KOPT-K1 (cell line): ENCODE results near the gene SH3GL3.

Experiments
- H3K27ac ChIP-seq: fragments of 200-600 bp; sonication (generic); 2 replicates; pipeline ENCODE4 v1.5.1; 2016; ENCODE audit warnings: antibody characterized with exemption, mild to moderate bottlenecking, low read depth, low read length; ENCODE audit not compliant: poor library complexity, severe bottlenecking
- H3K36me3 ChIP-seq: fragments of 200-600 bp; sonication (generic); 2 replicates; pipeline ENCODE4 v1.5.1; 2017; ENCODE audit warnings: antibody characterized with exemption, mild to moderate bottlenecking, low read length, moderate library complexity; ENCODE audit not compliant: insufficient read depth
- H3K9me3 ChIP-seq: fragments of 200-600 bp; sonication (generic); 2 replicates; pipeline ENCODE4 v1.5.1; 2017; ENCODE audit warnings: antibody characterized with exemption, low read length, mild to moderate bottlenecking; ENCODE audit not compliant: insufficient read depth, poor library complexity, severe bottlenecking

Gene SH3GL3

DNA sequence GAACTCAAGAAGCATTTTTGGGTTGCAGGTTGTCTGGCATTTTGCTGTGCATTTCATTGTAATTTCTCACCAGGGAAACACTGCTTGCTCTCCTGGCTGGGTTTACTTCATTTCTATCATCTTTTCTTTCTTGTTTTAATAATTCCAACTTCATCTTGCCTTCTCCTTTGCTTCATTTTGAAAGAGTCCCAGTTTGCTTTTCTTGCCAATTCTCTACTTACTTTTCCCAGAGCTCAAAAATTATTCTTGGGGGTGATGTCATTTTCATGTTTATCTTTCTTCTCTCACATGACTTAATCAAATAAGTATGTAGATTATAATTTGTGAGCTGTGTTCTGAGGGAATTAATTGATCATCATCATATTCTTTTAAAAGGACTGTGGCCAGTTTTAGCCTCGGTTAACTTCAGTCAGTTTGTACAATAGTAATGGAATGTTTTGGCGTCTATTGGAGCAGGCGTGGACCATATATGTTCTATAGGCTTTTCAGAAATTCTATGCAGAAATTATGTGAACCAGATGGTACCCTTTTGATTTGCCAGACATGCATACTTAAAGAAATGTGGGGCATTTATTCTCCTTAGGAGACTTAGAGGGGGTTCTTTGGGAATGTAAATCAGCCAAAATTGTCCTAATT, 30.1 kb downstream of the SH3GL3 start:
- no peaks in the 10 kb centered on the region for H3K36me3 ChIP-seq

GRCh38 chr15:83477808-83478537, 30.8 kb downstream of the SH3GL3 start:
- H3K9me3 ChIP-seq, result no peaks in the 10 kb centered on the region
- H3K36me3 ChIP-seq, result no peaks in the 10 kb centered on the region
- H3K27ac ChIP-seq, result no peak overlapping the region

More for the DNA sequence above, 30.1 kb downstream of the SH3GL3 start:
- no peak overlapping the region for H3K27ac ChIP-seq
- no peaks in the 10 kb centered on the region for H3K9me3 ChIP-seq

DNA sequence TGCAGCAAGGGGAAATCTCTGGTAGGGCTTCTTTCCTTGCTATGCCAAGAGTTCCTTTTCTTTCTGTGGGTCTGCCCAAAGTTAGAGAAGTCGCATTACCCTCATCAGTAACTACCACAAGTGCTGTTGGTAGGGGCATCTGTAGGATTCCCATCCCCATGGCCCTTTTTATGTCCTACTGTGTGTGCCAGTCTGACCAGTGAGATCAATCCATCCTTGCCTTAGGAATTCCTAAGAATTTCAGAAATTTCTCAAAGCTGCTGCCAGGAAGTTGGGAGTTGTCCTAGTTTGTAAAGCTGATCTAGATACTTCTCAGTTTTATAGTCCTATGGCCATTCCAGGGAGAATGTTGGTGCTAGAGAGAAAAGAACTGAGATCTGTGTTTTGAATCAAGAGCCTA, 36.5 kb downstream of the SH3GL3 start:
- Histone ChIP-seq H3K27ac (no peak overlapping the region), H3K36me3 (no peaks in the 10 kb centered on the region), H3K9me3 (no peaks in the 10 kb centered on the region)

GRCh38 chr15:83484636-83485035, 37.5 kb downstream of the SH3GL3 start:
- no peaks in the 10 kb centered on the region for H3K9me3 ChIP-seq

GRCh38 chr15:83486363-83486762, 39.2 kb downstream of the SH3GL3 start:
- Histone ChIP-seq H3K27ac (no peak overlapping the region), H3K9me3 (no peaks in the 10 kb centered on the region), H3K36me3 (no peaks in the 10 kb centered on the region)

More at GRCh38 chr15:83484636-83485035, 37.5 kb downstream of the SH3GL3 start:
- H3K36me3 ChIP-seq, result no peaks in the 10 kb centered on the region
- H3K27ac ChIP-seq, result no peak overlapping the region

DNA sequence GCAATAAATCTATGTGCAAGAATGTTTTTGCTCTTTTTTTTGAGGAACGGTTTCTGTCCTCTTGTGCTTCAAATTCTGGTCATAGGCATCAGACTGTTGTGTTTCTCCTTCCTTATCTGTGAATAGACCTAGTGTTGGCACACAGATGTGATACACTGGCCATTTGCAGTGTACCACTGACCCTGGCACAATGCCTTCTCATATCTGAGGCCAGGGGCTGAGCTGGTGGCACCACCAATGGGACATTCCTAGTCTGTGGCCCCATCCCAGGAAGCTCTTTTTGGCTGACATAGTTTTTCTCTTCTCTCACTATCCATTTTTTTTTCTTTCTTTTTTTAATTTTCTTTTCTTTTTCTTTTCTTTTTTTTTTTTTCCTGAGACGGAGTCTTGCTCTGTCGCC, 40.4 kb downstream of the SH3GL3 start:
- Histone ChIP-seq H3K36me3 (no peaks in the 10 kb centered on the region), H3K9me3 (no peaks in the 10 kb centered on the region), H3K27ac (no peak overlapping the region)

DNA sequence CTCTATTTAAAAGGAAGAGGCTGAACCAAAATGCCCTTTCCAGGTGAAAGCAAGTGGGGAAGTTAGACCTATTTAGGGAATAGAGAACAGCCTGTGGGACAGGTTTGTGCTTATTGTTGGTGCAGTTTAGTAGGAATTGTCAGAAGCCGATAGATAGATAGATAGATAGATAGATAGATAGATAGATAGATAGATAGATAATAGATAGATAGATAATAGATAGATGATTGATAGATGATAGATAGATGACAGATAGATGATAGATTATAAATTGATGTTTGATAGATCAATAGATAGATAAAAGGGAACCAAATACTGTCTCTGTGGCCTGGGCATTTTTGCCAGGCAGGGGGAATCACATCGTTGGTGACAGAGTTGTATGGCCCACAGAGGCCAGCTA, 42.5 kb downstream of the SH3GL3 start:
- Histone ChIP-seq H3K27ac (no peak overlapping the region), H3K36me3 (no peaks in the 10 kb centered on the region), H3K9me3 (no peaks in the 10 kb centered on the region)

DNA sequence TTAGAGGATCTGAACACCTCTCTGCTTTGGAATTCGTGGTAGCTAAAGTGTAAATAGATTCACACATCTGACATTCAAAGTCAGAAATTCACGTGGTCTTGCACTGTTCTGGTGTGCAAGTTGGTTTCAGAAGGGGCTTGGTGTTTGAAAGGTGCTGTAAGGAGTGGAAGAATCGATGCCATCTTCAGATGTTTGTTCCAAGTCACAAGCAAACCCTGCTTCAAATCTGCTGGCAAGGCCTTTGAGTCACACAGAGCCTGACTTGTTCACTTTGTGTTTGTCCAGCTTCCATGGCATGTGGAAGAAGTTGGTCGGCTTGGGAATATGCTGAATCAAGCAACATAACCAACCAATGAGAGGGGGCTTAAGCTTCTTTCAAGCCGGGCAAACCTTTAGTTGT, 44.3 kb downstream of the SH3GL3 start:
- H3K9me3 ChIP-seq, result no peaks in the 10 kb centered on the region
- no peaks in the 10 kb centered on the region for H3K36me3 ChIP-seq
- no peak overlapping the region for H3K27ac ChIP-seq

GRCh38 chr15:83496766-83497165, 49.6 kb downstream of the SH3GL3 start:
- Histone ChIP-seq H3K27ac (no peak overlapping the region), H3K9me3 (peaks cover 8% of the 10 kb centered on the region), H3K36me3 (no peaks in the 10 kb centered on the region)

GRCh38 chr15:83498374-83498773, 51.2 kb downstream of the SH3GL3 start:
- Histone ChIP-seq H3K27ac (no peak overlapping the region), H3K36me3 (no peaks in the 10 kb centered on the region), H3K9me3 (peaks cover 8% of the 10 kb centered on the region)

DNA sequence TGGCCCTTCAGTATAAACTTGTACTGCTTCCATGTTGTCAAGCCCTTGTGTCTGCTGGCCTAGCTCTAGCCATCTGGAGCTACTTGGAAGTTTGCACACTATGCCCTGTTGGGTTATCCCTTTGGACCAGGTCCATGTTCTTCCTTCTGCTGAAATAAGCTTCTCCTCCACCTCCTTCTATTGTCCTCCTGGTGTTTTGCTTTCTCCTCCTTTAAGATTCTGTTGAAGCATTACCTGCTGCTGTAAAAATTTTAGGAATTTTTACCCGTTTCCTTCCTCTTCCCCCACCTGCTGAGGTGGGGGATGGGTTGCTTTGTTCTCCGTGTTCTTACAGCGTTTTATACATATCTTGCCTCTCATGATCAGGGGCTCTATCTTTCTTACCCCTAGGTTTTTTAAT, 51.7 kb downstream of the SH3GL3 start:
- Histone ChIP-seq H3K36me3 (no peaks in the 10 kb centered on the region), H3K9me3 (peaks cover 8% of the 10 kb centered on the region), H3K27ac (no peak overlapping the region)

- Histone ChIP-seq H3K27ac (no peak overlapping the region), H3K9me3 (peaks cover 8% of the 10 kb centered on the region), H3K36me3 (no peaks in the 10 kb centered on the region)
Measured at GRCh38 chr15:83499476-83499875, 52.3 kb downstream of the SH3GL3 start.

DNA sequence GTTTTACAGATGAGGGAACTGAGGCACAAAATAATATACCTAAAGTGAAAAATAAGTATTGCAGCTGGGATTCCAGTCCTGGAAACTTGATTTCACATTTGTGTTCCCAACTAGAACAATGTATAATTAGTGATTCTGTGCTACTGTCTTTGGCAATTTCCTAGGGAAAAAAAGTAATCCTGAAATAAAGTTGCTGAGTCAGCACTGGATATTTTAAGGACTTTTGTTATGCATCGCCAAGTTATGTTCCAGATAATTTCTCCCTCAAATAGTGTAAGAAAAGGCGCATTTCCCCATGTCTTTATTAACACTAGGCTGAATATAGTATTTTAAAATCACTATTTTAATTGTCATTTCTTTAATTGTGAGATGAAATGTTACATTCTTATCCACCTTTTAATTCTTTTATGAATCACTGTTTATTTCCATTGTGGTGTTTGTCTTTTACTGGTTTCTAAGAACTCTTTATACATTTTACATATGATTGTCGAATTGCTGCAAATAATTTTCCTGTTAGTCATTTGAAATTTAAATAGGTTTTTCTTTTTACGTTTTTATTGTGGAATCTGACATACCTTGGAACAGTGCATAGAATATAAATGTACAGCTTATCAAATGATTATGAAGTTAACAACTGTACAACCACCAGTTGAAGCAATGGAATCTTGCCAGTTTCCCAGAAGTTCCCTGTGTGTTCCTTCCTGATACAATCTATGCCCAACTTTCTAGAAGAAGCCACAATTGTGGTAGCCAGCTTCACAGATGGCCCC, 56.6 kb downstream of the SH3GL3 start:
- H3K9me3 ChIP-seq, result peaks cover under 1% of the 10 kb centered on the region
- no peak overlapping the region for H3K27ac ChIP-seq
- H3K36me3 ChIP-seq, result no peaks in the 10 kb centered on the region

DNA sequence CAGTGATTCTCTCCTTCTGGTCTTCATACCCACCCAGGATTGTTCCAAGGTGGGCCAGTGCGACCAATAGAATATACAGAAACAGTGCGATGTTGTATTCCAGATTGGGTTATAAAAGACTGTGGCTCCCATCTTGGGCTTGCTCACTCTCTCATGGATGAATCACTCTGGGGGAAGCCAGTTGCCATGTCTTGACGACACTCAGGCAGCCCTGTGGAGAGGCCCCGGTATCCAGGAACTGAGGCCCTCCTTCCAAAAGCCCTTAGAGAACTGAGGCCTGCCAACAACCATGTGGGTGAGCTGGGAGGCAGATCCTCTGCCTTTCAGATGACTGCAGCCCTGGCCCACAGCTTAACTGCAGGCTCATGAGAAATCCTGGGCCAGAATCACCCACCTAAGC, 57.2 kb downstream of the SH3GL3 start:
- Histone ChIP-seq H3K36me3 (no peaks in the 10 kb centered on the region), H3K9me3 (no peaks in the 10 kb centered on the region), H3K27ac (no peak overlapping the region)

- Histone ChIP-seq H3K27ac (no peak overlapping the region), H3K9me3 (no peaks in the 10 kb centered on the region), H3K36me3 (no peaks in the 10 kb centered on the region)
Measured at GRCh38 chr15:83510001-83510400, 62.9 kb downstream of the SH3GL3 start.
